HepG2 (cell line): ENCODE measurements around the gene PLCB4. TPM values are rescaled to one million over a fixed set of nuclear protein-coding genes. Genes with fewer than 3 reads are reported as not detected.

Experiments used
- ATRX ChIP-seq: sonication (generic); formaldehyde crosslinking; IDR thresholded peaks from 2 replicates; pipeline ENCODE4 v1.4.0; 2020; ENCODE audit warnings: missing genetic modification reagents, borderline replicate concordance
- CEBPB ChIP-seq: IDR thresholded peaks from 2 replicates; pipeline ENCODE4 v1.6.1; 2011; ENCODE audit warnings: low read depth, low read length, improper control_type of control experiment, borderline replicate concordance
- HIVEP1 ChIP-seq: sonication (generic); formaldehyde crosslinking; IDR thresholded peaks from 2 replicates; pipeline ENCODE4 v1.4.0; 2020; ENCODE audit warnings: mild to moderate bottlenecking, missing genetic modification reagents
- KLF15 ChIP-seq: sonication (generic); formaldehyde crosslinking; IDR thresholded peaks from 2 replicates; pipeline ENCODE4 v1.8.1; 2023; ENCODE audit warnings: borderline replicate concordance, mild to moderate bottlenecking, inconsistent platforms, missing genetic modification reagents, mixed read lengths
- KMT2A ChIP-seq: sonication (generic); formaldehyde crosslinking; IDR thresholded peaks from 2 replicates; pipeline ENCODE4 v1.4.0; 2020; ENCODE audit warnings: missing genetic modification reagents
- SAFB2 ChIP-seq: sonication (generic); formaldehyde crosslinking; IDR thresholded peaks from 2 replicates; pipeline ENCODE4 v1.5.1; 2020; ENCODE audit warnings: missing genetic modification reagents, low read depth, mild to moderate bottlenecking, borderline replicate concordance
- SMYD3 ChIP-seq: sonication (generic); formaldehyde crosslinking; IDR thresholded peaks from 2 replicates; pipeline ENCODE4 v1.8.1; 2023; ENCODE audit warnings: mild to moderate bottlenecking, missing genetic modification reagents
- SOX5 ChIP-seq: IDR thresholded peaks from 2 replicates; pipeline ENCODE4 v1.6.1; 2016; ENCODE audit warnings: borderline replicate concordance
- STAT5B ChIP-seq: sonication (generic); formaldehyde crosslinking; IDR thresholded peaks from 2 replicates; pipeline ENCODE4 v1.4.0; 2020; ENCODE audit warnings: missing genetic modification reagents
- TRAFD1 ChIP-seq: sonication (generic); formaldehyde crosslinking; IDR thresholded peaks from 2 replicates; pipeline ENCODE4 v1.5.1; 2020; ENCODE audit warnings: missing genetic modification reagents, mild to moderate bottlenecking, borderline replicate concordance
- ZNF10 ChIP-seq: sonication (generic); formaldehyde crosslinking; IDR thresholded peaks from 2 replicates; pipeline ENCODE4 v1.4.0; 2020; ENCODE audit warnings: mild to moderate bottlenecking, low read depth, missing genetic modification reagents, borderline replicate concordance
- ZNF556 ChIP-seq: sonication (generic); formaldehyde crosslinking; IDR thresholded peaks from 2 replicates; pipeline ENCODE4 v1.4.0; 2020; ENCODE audit warnings: mild to moderate bottlenecking, missing genetic modification reagents, borderline replicate concordance
- ZNF616 ChIP-seq: sonication (generic); formaldehyde crosslinking; IDR thresholded peaks from 2 replicates; pipeline ENCODE4 v1.5.0; 2020; ENCODE audit warnings: low read depth, mild to moderate bottlenecking, missing genetic modification reagents
- ZNF703 ChIP-seq: sonication (generic); formaldehyde crosslinking; IDR thresholded peaks from 2 replicates; pipeline ENCODE4 v1.5.1; 2020; ENCODE audit warnings: missing genetic modification reagents, mild to moderate bottlenecking, moderate library complexity, borderline replicate concordance
- ZNF709 ChIP-seq: sonication (generic); formaldehyde crosslinking; IDR thresholded peaks from 2 replicates; pipeline ENCODE4 v1.5.0; 2020; ENCODE audit warnings: mild to moderate bottlenecking, missing genetic modification reagents
- ZNF770 ChIP-seq: sonication (generic); formaldehyde crosslinking; IDR thresholded peaks from 2 replicates; pipeline ENCODE4 v1.5.0; 2020; ENCODE audit warnings: mild to moderate bottlenecking, missing genetic modification reagents
- ZSCAN30 ChIP-seq: sonication (generic); formaldehyde crosslinking; IDR thresholded peaks from 2 replicates; pipeline ENCODE4 v1.5.0; 2020; ENCODE audit warnings: mild to moderate bottlenecking, missing genetic modification reagents
- polyA plus RNA-seq, 8 experiments: library from polyadenylated mRNA; depleted of rRNA in 3 of 8; stranded (reverse) in 7 of 8; unstranded in 1 of 8; fragments of >200 nt; fragmentation: Illumina TruSeq in 4 of 8; extraction: Trizol in 4 of 8; gene quantifications; 2 replicates each; pipeline versions ENCODE4 v1.2.1 to v1.2.3, GENCODE V29; 2011 to 2016; ENCODE audit warnings: low read depth in 4 of 8, missing spikeins in 1 of 8, mixed read lengths in 1 of 8; ENCODE audit not compliant: insufficient read depth in 1 of 8
- total RNA-seq, 5 experiments: library from RNA; depleted of rRNA; stranded (reverse); fragments of >200 nt; fragmentation: Illumina TruSeq; extraction: Trizol; gene quantifications; 2 replicates each; pipeline ENCODE4 v1.2.3, GENCODE V29; 2016; ENCODE audit warnings: low read depth in 1 of 5
- TF ChIP-seq, protein P1 (sequence below): sonication (generic); formaldehyde crosslinking; IDR thresholded peaks from 2 replicates; pipeline ENCODE4 v1.5.0; 2020; ENCODE audit warnings: missing genetic modification reagents
- TF ChIP-seq, protein P2 (sequence below): sonication (generic); formaldehyde crosslinking; IDR thresholded peaks from 2 replicates; pipeline ENCODE4 v1.5.1; 2020; ENCODE audit warnings: mild to moderate bottlenecking, missing genetic modification reagents, borderline replicate concordance

Gene PLCB4
- total and polyA plus RNA-seq, 2 of the 13 experiments (the other 11 are each of a cell fraction or from before 2014, with no cell fraction given) = 0.01 TPM; not detected in 1

DNA sequence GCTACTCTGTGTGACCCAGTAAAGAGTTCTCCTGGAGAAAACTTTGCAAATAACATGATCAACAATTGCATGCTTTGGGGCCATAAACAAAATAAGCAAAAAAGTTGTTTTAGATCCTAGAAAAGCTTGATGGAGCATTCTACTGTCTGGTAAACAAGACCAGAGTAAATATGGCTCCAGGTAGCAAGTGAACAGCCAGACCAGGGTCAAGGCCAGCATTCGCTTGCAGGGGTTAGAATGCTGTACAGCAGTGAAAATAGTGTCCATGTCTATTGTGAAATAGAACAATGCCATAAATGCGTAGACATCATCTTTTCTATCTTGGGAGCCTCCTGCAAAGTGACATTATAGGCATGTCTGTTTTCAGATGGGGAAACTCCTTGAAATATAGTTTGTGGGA is 216.7 kb downstream of the PLCB4 start (continued):
- TF ChIP-seq, protein P1, sequence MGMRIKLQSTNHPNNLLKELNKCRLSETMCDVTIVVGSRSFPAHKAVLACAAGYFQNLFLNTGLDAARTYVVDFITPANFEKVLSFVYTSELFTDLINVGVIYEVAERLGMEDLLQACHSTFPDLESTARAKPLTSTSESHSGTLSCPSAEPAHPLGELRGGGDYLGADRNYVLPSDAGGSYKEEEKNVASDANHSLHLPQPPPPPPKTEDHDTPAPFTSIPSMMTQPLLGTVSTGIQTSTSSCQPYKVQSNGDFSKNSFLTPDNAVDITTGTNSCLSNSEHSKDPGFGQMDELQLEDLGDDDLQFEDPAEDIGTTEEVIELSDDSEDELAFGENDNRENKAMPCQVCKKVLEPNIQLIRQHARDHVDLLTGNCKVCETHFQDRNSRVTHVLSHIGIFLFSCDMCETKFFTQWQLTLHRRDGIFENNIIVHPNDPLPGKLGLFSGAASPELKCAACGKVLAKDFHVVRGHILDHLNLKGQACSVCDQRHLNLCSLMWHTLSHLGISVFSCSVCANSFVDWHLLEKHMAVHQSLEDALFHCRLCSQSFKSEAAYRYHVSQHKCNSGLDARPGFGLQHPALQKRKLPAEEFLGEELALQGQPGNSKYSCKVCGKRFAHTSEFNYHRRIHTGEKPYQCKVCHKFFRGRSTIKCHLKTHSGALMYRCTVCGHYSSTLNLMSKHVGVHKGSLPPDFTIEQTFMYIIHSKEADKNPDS = no peak
- TF ChIP-seq CEBPB (peak; percentile 94), ZNF770 (CRISPR knock-in tag) (no peak), ZNF709 (CRISPR knock-in tag) (no peak), HIVEP1 (CRISPR knock-in tag) (no peak), SMYD3 (CRISPR knock-in tag) (no peak), KMT2A (CRISPR knock-in tag) (no peak), ZNF616 (CRISPR knock-in tag) (no peak), STAT5B (CRISPR knock-in tag) (no peak), ZNF703 (no peak), TRAFD1 (CRISPR knock-in tag) (no peak), ZNF10 (CRISPR knock-in tag) (no peak), ZSCAN30 (CRISPR knock-in tag) (no peak), SAFB2 (no peak), KLF15 (CRISPR knock-in tag) (no peak), ATRX (CRISPR knock-in tag) (no peak), ZNF556 (no peak), SOX5 (CRISPR knock-in tag) (peak; percentile 96)
- TF ChIP-seq, protein P2, sequence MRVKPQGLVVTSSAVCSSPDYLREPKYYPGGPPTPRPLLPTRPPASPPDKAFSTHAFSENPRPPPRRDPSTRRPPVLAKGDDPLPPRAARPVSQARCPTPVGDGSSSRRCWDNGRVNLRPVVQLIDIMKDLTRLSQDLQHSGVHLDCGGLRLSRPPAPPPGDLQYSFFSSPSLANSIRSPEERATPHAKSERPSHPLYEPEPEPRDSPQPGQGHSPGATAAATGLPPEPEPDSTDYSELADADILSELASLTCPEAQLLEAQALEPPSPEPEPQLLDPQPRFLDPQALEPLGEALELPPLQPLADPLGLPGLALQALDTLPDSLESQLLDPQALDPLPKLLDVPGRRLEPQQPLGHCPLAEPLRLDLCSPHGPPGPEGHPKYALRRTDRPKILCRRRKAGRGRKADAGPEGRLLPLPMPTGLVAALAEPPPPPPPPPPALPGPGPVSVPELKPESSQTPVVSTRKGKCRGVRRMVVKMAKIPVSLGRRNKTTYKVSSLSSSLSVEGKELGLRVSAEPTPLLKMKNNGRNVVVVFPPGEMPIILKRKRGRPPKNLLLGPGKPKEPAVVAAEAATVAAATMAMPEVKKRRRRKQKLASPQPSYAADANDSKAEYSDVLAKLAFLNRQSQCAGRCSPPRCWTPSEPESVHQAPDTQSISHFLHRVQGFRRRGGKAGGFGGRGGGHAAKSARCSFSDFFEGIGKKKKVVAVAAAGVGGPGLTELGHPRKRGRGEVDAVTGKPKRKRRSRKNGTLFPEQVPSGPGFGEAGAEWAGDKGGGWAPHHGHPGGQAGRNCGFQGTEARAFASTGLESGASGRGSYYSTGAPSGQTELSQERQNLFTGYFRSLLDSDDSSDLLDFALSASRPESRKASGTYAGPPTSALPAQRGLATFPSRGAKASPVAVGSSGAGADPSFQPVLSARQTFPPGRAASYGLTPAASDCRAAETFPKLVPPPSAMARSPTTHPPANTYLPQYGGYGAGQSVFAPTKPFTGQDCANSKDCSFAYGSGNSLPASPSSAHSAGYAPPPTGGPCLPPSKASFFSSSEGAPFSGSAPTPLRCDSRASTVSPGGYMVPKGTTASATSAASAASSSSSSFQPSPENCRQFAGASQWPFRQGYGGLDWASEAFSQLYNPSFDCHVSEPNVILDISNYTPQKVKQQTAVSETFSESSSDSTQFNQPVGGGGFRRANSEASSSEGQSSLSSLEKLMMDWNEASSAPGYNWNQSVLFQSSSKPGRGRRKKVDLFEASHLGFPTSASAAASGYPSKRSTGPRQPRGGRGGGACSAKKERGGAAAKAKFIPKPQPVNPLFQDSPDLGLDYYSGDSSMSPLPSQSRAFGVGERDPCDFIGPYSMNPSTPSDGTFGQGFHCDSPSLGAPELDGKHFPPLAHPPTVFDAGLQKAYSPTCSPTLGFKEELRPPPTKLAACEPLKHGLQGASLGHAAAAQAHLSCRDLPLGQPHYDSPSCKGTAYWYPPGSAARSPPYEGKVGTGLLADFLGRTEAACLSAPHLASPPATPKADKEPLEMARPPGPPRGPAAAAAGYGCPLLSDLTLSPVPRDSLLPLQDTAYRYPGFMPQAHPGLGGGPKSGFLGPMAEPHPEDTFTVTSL (CRISPR knock-in tag) = peak; percentile 92
